Activated CD4-positive, alpha-beta T cell treated with anti-CD3 and anti-CD28 coated beads, Interleukin-10, Interleukin-2, amounts not matched to agents 100 ng/mL and 50 ng/mL, durations not matched to agents 16 hours and 8 hours (primary cell): ENCODE data around the gene SFXN5.

ENCODE experiments used
- DNase-seq: peaks from one replicate; pipeline ENCODE4 v3.0.0-alpha.2; 2020

SFXN5 gene

GRCh38 chr2:73020657-73021370 is 50.7 kb downstream of the SFXN5 start:
- DNase-seq = no peak

GRCh38 chr2:73020306-73020656 is 51.2 kb downstream of the SFXN5 start:
- no peak for DNase-seq

- DNase-seq = no peak
Measured at GRCh38 chr2:73018188-73018825, 53.2 kb downstream of the SFXN5 start.

- no peak for DNase-seq
Measured at GRCh38 chr2:73013936-73014335, 57.6 kb downstream of the SFXN5 start.

- DNase-seq = no peak
Measured at GRCh38 chr2:73009177-73009839, 62.2 kb downstream of the SFXN5 start.

GRCh38 chr2:73008766-73009135 is 62.8 kb downstream of the SFXN5 start:
- no peak for DNase-seq

GRCh38 chr2:73007991-73008765 is 63.3 kb downstream of the SFXN5 start:
- DNase-seq = no peak

- DNase-seq = no peak
Measured at GRCh38 chr2:73006969-73007710, 64.4 kb downstream of the SFXN5 start.

GRCh38 chr2:73004889-73005596 is 66.5 kb downstream of the SFXN5 start:
- no peak for DNase-seq

GRCh38 chr2:73004466-73004865 is 67.0 kb downstream of the SFXN5 start:
- DNase-seq = no peak

GRCh38 chr2:73003027-73003426 is 68.5 kb downstream of the SFXN5 start:
- no peak for DNase-seq

- DNase-seq = no peak
Measured at GRCh38 chr2:73000808-73001570, 70.5 kb downstream of the SFXN5 start.

- DNase-seq = no peak
Measured at GRCh38 chr2:72999729-73000725, 71.5 kb downstream of the SFXN5 start.

- DNase-seq = no peak
Measured at GRCh38 chr2:72998724-72999123, 72.8 kb downstream of the SFXN5 start.

- DNase-seq = no peak
Measured at GRCh38 chr2:72998234-72998651, 73.3 kb downstream of the SFXN5 start.

GRCh38 chr2:72996117-72996502 is 75.4 kb downstream of the SFXN5 start:
- DNase-seq = no peak

GRCh38 chr2:72995430-72996116 is 75.9 kb downstream of the SFXN5 start:
- DNase-seq = no peak

- DNase-seq = no peak
Measured at GRCh38 chr2:72994991-72995380, 76.5 kb downstream of the SFXN5 start.

- DNase-seq = no peak
Measured at GRCh38 chr2:72994282-72994990, 77.1 kb downstream of the SFXN5 start.
